GM21381 (cell line): ENCODE measurements around the gene TLR5.
"Not testable (repeated sequence)": the region's sequence is repeated elsewhere in the genome, so short reads cannot be mapped to it uniquely, and the experiment has no call there.

Experiments
- ATAC-seq: cut with Tn5 transposase; IDR thresholded peaks from one replicate; pipeline ENCODE4 v1.9.1; 2021; ENCODE audit warnings: mild to moderate bottlenecking, moderate library complexity; ENCODE audit not compliant: unreplicated experiment

Gene TLR5, protein sequence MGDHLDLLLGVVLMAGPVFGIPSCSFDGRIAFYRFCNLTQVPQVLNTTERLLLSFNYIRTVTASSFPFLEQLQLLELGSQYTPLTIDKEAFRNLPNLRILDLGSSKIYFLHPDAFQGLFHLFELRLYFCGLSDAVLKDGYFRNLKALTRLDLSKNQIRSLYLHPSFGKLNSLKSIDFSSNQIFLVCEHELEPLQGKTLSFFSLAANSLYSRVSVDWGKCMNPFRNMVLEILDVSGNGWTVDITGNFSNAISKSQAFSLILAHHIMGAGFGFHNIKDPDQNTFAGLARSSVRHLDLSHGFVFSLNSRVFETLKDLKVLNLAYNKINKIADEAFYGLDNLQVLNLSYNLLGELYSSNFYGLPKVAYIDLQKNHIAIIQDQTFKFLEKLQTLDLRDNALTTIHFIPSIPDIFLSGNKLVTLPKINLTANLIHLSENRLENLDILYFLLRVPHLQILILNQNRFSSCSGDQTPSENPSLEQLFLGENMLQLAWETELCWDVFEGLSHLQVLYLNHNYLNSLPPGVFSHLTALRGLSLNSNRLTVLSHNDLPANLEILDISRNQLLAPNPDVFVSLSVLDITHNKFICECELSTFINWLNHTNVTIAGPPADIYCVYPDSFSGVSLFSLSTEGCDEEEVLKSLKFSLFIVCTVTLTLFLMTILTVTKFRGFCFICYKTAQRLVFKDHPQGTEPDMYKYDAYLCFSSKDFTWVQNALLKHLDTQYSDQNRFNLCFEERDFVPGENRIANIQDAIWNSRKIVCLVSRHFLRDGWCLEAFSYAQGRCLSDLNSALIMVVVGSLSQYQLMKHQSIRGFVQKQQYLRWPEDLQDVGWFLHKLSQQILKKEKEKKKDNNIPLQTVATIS

DNA sequence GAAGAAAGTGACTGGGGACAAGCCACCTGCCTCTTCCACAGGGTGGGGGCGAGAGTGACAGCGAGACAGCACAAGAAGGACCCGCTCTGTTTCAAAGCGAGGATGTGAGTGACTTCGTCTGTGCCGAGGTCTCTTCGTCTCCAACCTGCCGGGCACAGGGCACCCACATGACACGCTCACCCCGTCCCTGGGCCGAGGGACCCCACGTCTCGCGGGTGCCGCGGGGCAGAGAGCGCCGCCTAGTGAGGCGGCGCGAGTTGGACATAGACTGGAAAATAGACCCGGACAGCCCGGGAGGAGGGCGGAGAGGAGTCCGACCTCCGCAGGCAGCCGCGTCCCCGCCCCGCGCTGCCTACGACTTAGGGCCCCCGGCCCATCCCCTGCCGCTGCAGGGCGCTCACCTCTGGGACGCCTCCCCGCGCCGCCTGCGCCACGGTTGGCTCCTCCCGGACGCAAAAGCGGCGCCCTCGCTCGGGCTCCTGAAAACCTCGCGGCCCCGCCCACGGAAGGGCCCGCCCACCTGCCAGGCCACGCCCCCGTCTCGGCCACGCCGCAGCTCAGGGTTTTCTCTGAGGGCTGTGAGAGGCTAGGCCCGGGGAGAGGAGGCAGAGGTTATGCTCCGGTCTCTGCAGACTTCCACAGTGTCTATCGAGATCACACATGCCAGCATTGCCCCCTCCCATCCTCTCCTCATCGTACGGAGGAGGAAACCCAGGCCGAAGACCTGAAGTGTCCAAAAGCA lies at the start of gene TLR5:
TSS of gene TLR5 (minus strand) at position 454 of the 742 bp plus-strand sequence. CDS start 30,217 bp downstream, outside the sequence.
- peak; percentile 94 for ATAC-seq

DNA sequence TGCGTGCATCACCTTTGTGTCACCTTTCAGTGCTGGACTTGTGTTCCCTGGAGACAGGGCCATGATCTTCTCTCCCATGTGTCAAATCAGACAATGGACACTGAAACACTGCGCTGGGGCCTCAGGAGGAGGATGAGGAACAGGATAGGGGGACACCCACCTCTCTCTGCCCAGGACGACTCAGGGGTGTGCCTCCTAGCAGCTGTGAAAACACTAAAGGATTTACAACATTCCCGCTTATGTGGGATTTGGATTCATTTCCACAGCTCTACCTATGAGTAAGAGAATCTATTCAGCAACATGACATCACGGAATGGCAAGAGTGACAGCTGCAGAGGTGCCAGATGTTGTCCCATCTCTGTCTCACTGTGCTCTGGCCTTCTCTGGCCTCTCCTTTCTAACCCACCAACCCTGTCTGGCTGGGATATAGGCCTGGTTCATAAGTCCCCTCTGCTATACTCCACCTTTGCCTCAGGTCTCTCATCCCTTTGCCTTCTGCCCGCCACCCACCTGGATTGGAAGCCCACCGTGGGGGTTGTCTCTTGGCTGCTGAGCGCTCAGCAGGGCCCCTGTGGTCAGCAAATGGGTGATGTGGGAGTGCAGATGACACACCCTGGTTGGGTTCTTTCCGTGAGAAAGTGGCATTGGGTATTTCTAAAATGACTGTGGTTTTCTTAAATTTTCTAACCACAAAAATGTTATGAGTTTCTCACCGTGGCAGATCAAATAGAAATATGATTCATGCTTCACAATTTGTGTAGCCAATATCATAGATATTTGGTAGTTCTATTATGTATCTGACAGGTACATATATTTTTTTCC lies 47.1 kb upstream of the TLR5 start:
- ATAC-seq, result peak; percentile 68

GRCh38 chr1:223189525-223189902 lies 46.5 kb upstream of the TLR5 start:
- ATAC-seq, result no peak

GRCh38 chr1:223188618-223189356 lies 45.7 kb upstream of the TLR5 start:
- ATAC-seq, result no peak

DNA sequence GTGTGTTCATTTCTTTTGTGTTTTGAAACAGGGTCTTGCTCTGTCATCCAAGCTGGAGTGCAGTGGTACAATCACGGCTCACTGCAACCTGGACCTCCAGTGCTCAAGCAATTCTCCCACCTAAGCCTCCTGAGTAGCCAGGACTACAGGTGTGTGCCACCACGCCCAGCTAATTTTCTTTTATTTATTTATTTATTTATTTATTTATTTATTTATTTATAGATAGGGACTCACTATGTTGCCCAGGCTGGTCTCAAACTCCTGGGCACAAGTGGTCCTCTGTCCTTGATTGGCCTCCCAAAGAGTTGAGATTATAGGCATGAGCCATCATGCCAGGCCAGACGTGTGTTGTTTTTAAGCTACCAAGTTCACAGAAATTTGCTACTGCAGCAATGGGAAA lies 43.8 kb upstream of the TLR5 start:
- ATAC-seq, result no peak

- ATAC-seq, result no peak
Observed at GRCh38 chr1:223183268-223183862, 40.3 kb upstream of the TLR5 start.

GRCh38 chr1:223180731-223181321 lies 37.8 kb upstream of the TLR5 start:
- ATAC-seq, result no peak

DNA sequence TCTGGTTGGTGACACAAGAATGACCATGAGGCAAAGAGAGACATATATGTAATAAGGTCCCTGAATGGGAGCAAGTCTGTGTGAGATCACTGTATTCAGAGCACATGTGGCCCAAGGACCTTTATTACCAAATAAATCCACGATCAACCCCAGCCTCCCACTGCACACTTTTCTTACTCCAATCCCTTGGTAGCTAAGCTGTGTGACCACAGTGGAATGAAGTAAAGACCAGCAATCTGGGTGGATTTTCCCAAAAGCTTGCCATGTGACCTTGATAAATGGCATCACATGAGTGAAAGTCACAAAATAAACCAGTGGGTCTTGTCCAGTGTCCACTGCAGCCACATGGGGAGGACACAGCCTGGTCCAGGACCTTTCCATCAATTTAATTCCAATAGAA lies 36.7 kb upstream of the TLR5 start:
- no peak for ATAC-seq

DNA sequence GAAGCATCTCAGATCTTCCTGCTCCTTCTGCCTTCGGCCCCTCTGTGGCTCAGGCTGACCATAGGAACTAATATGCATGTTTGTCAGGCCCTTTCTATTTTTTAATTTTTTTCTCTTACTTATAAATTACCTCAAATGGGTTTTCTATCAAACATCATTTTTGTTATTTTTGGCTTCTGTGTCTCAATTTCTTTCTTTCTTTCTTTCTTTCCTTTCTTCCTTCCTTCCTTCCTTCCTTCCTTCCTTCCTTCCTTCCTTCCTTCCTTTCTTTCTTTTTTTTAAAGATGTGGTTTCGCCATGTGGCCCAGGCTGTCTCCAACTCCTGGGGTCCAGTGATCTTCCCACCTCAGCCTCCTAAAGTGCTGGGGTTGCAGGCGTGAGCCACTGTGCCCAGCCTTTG lies 36.2 kb upstream of the TLR5 start:
- ATAC-seq, result no peak

DNA sequence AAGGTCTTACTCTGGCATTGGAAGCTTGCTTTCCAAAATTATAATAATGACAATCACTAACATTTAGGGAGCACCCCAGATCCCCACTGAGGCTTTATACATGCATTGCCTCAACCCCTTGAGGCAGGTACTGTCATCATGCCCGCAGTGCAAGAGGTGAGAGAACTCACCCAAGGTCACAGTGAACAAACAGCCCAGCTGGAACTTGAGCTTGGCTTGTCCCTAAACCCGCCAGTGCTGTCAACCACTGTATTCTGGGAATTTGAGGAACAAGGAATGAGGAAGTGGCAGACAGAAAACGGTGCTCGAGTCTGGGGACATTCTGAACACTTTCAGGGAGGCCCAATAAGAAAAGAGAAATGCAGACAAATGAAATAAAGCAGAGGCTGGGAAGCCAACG lies 34.6 kb upstream of the TLR5 start:
- ATAC-seq, result no peak

- ATAC-seq, result no peak
Observed at GRCh38 chr1:223176437-223176836, 33.4 kb upstream of the TLR5 start.

- no peak for ATAC-seq
Observed at GRCh38 chr1:223175633-223176032, 32.6 kb upstream of the TLR5 start.

- ATAC-seq, result no peak
Observed at GRCh38 chr1:223175032-223175431, 32.0 kb upstream of the TLR5 start.

DNA sequence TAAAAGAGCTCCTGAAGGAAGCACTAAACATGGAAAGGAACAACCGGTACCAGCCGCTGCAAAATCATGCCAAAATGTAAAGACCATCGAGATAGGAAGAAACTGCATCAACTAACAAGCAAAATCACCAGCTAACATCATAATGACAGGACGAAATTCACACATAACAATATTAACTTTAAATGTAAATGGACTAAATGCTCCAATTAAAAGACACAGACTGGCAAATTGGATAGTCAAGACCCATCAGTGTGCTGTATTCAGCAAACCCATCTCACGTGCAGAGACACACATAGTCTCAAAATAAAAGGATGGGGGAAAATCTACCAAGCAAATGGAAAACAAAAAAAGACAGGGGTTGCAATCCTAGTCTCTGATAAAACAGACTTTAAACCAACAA lies 26.4 kb upstream of the TLR5 start:
- not testable (repeated sequence) for ATAC-seq

GRCh38 chr1:223161321-223161720 lies 18.3 kb upstream of the TLR5 start:
- no peak for ATAC-seq

DNA sequence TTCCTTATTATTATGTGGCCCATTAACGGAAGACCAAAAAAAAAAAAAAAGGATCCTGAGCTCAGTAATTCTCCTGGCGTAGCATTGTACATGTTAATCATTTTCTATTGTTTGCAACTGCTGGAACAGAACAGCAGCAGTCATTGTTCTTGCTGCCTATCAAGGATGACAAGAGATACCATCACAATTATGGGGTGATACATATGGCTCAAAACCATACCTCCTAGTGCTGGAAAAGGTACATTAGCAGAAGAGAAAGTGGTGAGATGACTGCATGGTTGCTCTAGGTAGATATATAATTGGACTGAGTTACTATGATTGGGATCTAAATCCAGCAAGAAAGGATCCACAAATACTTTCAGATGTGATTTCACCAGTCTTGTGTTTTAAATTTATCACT lies 13.3 kb upstream of the TLR5 start:
- ATAC-seq, result no peak

- no peak for ATAC-seq
Observed at GRCh38 chr1:223155153-223155552, 12.1 kb upstream of the TLR5 start.

GRCh38 chr1:223153177-223154119 lies 10.4 kb upstream of the TLR5 start:
- no peak for ATAC-seq
